ENCODE measurements around the gene POLRMT.

DNA sequence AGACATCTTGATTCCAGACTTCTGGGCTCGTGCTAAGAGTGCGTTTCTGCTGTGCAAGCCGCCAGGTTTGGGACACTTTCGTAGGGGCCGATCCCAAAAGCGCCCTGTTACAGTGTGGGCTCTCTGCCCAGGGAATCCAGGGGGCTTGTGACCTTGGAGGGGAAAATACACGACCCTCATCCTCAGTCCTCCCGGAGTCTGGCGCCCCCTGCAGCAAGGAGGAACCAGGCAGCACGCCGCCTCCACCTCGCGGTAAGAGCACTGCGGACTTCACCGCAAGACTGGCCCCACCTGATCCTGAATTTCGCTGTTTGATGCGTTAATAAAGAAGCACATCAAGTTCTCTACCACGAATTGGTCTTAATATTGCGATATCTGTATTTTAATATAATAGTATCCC is 5.2 kb downstream of the POLRMT start:
- TF ChIP-seq POLR2AphosphoS5 (IDR thresholded peaks at IDR 0.05; ENCODE audit: low read depth, low read length) (no peak), SIN3A (IDR thresholded peaks at IDR 0.05; ENCODE audit: borderline replicate concordance, insufficient read depth, low read length) (no peak)
- TF ChIP-seq, protein P1, sequence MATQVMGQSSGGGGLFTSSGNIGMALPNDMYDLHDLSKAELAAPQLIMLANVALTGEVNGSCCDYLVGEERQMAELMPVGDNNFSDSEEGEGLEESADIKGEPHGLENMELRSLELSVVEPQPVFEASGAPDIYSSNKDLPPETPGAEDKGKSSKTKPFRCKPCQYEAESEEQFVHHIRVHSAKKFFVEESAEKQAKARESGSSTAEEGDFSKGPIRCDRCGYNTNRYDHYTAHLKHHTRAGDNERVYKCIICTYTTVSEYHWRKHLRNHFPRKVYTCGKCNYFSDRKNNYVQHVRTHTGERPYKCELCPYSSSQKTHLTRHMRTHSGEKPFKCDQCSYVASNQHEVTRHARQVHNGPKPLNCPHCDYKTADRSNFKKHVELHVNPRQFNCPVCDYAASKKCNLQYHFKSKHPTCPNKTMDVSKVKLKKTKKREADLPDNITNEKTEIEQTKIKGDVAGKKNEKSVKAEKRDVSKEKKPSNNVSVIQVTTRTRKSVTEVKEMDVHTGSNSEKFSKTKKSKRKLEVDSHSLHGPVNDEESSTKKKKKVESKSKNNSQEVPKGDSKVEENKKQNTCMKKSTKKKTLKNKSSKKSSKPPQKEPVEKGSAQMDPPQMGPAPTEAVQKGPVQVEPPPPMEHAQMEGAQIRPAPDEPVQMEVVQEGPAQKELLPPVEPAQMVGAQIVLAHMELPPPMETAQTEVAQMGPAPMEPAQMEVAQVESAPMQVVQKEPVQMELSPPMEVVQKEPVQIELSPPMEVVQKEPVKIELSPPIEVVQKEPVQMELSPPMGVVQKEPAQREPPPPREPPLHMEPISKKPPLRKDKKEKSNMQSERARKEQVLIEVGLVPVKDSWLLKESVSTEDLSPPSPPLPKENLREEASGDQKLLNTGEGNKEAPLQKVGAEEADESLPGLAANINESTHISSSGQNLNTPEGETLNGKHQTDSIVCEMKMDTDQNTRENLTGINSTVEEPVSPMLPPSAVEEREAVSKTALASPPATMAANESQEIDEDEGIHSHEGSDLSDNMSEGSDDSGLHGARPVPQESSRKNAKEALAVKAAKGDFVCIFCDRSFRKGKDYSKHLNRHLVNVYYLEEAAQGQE (IDR thresholded peaks at IDR 0.05; ENCODE audit: insufficient read depth in 1 of 2, low read depth in 2 of 2, low read length in 2 of 2): no peak
